Measurements from ENCODE around the gene TCF15.
A peak's percentile ranks its signal among the peaks of the same experiment; 100 is the strongest.

Gene TCF15

DNA sequence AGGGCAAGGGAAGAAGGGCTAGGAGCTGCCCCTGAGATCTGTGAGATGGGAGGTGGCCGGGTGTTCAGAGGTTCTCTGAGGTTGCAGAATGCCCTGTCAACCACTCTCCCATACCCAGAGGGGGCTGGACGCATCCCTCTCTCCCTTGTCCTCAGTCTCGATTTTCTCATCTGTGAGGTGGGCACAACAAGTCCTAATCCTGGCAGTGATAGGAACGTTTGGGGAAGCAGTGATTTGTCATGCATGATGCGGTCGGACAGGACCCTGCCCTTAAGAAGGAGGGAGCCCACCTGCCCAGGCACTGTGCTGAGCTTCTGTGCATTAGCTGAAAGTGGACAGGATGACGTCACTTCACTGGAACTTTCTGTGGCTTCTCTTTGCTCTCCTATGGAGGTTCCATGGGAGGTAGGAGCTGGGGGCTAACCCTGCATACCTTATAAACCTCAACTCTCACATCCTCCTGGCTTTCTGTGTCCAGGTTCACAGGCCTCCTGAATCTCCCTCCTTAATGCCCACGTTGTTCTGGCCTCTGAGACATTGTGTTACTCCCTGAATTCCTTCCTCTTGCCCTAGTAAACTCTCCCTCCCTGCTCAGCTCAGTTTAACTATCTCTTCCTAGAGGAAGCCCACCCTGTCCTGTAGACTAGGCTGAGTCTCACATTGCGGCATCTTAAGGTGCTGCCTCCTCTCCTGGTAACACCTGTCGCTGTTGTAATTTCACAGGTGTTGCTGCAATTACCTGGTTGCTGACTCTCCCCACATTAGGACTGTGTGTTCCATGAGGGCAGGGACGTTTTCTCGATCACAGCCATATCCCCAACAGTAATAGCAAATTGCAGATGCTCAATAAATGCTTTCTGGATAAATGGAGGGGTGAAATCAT is 36.5 kb downstream of the TCF15 start:
- no peak overlapping the region for H3K4me3 ChIP-seq (ENCODE audit: low read length)
- no peak overlapping the region for H3K9ac ChIP-seq (ENCODE audit: low read depth, low read length)
- peaks cover 8% of the 10 kb centered on the region for H3K4me1 ChIP-seq (ENCODE audit: control insufficient read depth, insufficient read depth, low read length)
- H3K9me3 ChIP-seq (replicated peaks; ENCODE audit: low read length): no peaks in the 10 kb centered on the region
- H3K27me3 ChIP-seq (ENCODE audit: control insufficient read depth, insufficient read depth, low read length): peaks cover 48% of the 10 kb centered on the region
- H3K36me3 ChIP-seq (ENCODE audit: insufficient read depth, low read length): no peaks in the 10 kb centered on the region
- H3K4me2 ChIP-seq (ENCODE audit: low read length): no peak overlapping the region

DNA sequence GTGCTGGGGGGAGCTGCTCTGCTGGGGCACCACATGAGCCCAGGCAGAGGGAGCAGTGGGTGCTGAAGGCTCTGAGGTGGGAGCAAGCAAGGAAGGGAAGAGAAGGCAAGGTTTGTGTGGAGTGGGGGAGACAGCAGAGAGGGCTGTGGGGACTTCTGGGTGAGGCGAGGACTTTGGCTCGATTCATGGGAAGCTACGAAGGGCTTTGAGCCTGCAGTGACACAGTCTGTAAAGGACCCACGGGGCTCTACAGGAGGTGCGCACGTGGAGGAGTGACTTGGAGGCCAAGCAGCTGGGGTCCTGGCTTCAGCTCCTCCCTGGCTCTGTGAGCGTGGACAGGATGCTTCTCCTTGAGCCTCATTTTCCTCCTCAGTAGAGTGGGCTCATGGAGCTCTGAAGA is 37.4 kb downstream of the TCF15 start:
- Histone ChIP-seq H3K36me3 (ENCODE audit: insufficient read depth, low read length) (no peaks in the 10 kb centered on the region), H3K27me3 (ENCODE audit: control insufficient read depth, insufficient read depth, low read length) (peaks cover 54% of the 10 kb centered on the region), H3K4me1 (ENCODE audit: control insufficient read depth, insufficient read depth, low read length) (peaks cover 8% of the 10 kb centered on the region), H3K4me2 (ENCODE audit: low read length) (no peak overlapping the region), H3K9me3 (replicated peaks; ENCODE audit: low read length) (no peaks in the 10 kb centered on the region), H3K9ac (ENCODE audit: low read depth, low read length) (no peak overlapping the region), H3K4me3 (ENCODE audit: low read length) (no peak overlapping the region)

GRCh38 chr20:571754-572441 is 38.2 kb downstream of the TCF15 start:
- H3K9me3 ChIP-seq (replicated peaks; ENCODE audit: low read length): no peaks in the 10 kb centered on the region

DNA sequence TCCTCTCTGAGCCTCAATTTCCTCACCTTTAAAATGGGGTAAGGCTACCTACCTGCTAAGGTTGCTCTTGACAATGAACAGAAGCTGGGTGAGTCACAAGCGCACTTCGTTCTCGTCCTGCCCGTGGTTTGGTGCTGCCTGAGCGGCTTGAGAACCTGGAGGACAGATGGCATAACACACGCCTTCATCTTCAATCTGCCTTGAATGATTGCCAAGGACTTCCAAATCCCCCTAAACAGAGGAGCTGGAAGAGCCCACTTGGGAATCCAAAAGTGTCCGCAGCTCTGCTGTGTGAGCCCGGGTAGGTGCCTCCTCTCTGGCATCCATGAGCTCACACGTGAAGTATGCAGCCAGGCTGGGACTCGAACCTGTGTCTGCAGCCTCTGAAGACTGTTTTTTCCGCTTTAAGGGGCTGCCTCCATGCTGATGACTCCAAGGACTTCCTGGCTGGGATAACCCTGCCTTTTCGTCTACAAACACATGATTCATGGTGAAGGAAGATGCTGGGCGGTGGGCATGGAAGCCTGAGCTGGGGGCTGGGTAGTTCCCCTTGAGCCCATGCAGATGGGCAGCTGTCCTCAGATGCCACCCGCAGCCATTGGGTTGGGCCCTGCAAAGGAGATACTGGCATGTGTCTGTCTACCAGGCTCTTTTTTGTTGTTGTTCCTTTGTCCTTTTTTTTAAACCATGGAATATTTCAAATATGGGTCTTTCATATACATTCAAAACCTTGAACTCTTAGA is 41.3 kb downstream of the TCF15 start:
- Histone ChIP-seq H3K4me2 (ENCODE audit: low read length) (no peak overlapping the region), H3K9me3 (replicated peaks; ENCODE audit: low read length) (no peaks in the 10 kb centered on the region), H3K4me3 (ENCODE audit: low read length) (no peak overlapping the region), H3K9ac (ENCODE audit: low read depth, low read length) (no peak overlapping the region), H3K4me1 (ENCODE audit: control insufficient read depth, insufficient read depth, low read length) (peaks cover 8% of the 10 kb centered on the region), H3K27me3 (ENCODE audit: control insufficient read depth, insufficient read depth, low read length) (peaks cover 59% of the 10 kb centered on the region), H3K36me3 (ENCODE audit: insufficient read depth, low read length) (no peaks in the 10 kb centered on the region)

More at GRCh38 chr20:571754-572441, 38.2 kb downstream of the TCF15 start:
- no peak overlapping the region for H3K4me3 ChIP-seq (ENCODE audit: low read length)
- peak overlapping the region; percentile 29 for H3K4me2 ChIP-seq (ENCODE audit: low read length)
- H3K36me3 ChIP-seq (ENCODE audit: insufficient read depth, low read length): no peaks in the 10 kb centered on the region
- no peak overlapping the region for H3K9ac ChIP-seq (ENCODE audit: low read depth, low read length)
- peaks cover 8% of the 10 kb centered on the region for H3K4me1 ChIP-seq (ENCODE audit: control insufficient read depth, insufficient read depth, low read length)
- peaks cover 62% of the 10 kb centered on the region for H3K27me3 ChIP-seq (ENCODE audit: control insufficient read depth, insufficient read depth, low read length)

GRCh38 chr20:568097-568652 is 41.9 kb downstream of the TCF15 start:
- Histone ChIP-seq H3K27me3 (ENCODE audit: control insufficient read depth, insufficient read depth, low read length) (peaks cover 55% of the 10 kb centered on the region), H3K4me1 (ENCODE audit: control insufficient read depth, insufficient read depth, low read length) (peaks cover 8% of the 10 kb centered on the region), H3K4me3 (ENCODE audit: low read length) (no peak overlapping the region), H3K9me3 (replicated peaks; ENCODE audit: low read length) (no peaks in the 10 kb centered on the region), H3K36me3 (ENCODE audit: insufficient read depth, low read length) (no peaks in the 10 kb centered on the region), H3K9ac (ENCODE audit: low read depth, low read length) (no peak overlapping the region), H3K4me2 (ENCODE audit: low read length) (no peak overlapping the region)

- no peaks in the 10 kb centered on the region for H3K4me1 ChIP-seq (ENCODE audit: control insufficient read depth, insufficient read depth, low read length)
- H3K27me3 ChIP-seq (ENCODE audit: control insufficient read depth, insufficient read depth, low read length): peaks cover 59% of the 10 kb centered on the region
- H3K4me2 ChIP-seq (ENCODE audit: low read length): no peak overlapping the region
- H3K9me3 ChIP-seq (replicated peaks; ENCODE audit: low read length): no peaks in the 10 kb centered on the region
- no peak overlapping the region for H3K9ac ChIP-seq (ENCODE audit: low read depth, low read length)
- H3K36me3 ChIP-seq (ENCODE audit: insufficient read depth, low read length): no peaks in the 10 kb centered on the region
- H3K4me3 ChIP-seq (ENCODE audit: low read length): no peak overlapping the region
Measured at GRCh38 chr20:564192-564591, 45.9 kb downstream of the TCF15 start.

DNA sequence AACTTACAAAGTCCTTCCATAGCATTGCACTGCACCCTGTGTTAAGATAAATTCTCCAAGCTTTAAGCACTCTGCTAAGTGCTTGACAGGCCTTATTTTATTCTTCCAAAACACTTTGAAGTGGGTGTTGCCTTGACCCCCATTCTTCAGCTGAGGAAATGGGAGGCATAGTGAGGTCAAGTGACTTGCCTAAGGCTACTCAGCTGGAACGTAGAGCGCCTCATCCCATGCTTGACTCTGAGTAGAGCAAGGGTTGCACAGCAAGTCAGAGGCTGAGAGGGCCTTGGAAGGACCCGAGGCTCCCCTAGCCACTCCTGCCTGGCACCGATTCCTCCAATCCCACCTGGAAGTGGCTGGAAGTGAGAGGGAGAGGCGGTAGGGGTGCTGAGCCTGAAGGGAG is 46.9 kb downstream of the TCF15 start:
- Histone ChIP-seq H3K36me3 (ENCODE audit: insufficient read depth, low read length) (no peaks in the 10 kb centered on the region), H3K9ac (ENCODE audit: low read depth, low read length) (no peak overlapping the region), H3K27me3 (ENCODE audit: control insufficient read depth, insufficient read depth, low read length) (peaks cover 55% of the 10 kb centered on the region), H3K4me3 (ENCODE audit: low read length) (no peak overlapping the region), H3K9me3 (replicated peaks; ENCODE audit: low read length) (no peaks in the 10 kb centered on the region), H3K4me1 (ENCODE audit: control insufficient read depth, insufficient read depth, low read length) (no peaks in the 10 kb centered on the region), H3K4me2 (ENCODE audit: low read length) (no peak overlapping the region)

GRCh38 chr20:562232-562897 is 47.7 kb downstream of the TCF15 start:
- Histone ChIP-seq H3K9ac (ENCODE audit: low read depth, low read length) (no peak overlapping the region), H3K4me1 (ENCODE audit: control insufficient read depth, insufficient read depth, low read length) (no peaks in the 10 kb centered on the region), H3K4me3 (ENCODE audit: low read length) (no peak overlapping the region), H3K27me3 (ENCODE audit: control insufficient read depth, insufficient read depth, low read length) (peaks cover 54% of the 10 kb centered on the region), H3K4me2 (ENCODE audit: low read length) (no peak overlapping the region), H3K36me3 (ENCODE audit: insufficient read depth, low read length) (no peaks in the 10 kb centered on the region), H3K9me3 (replicated peaks; ENCODE audit: low read length) (no peaks in the 10 kb centered on the region)

- Histone ChIP-seq H3K27me3 (ENCODE audit: control insufficient read depth, insufficient read depth, low read length) (peaks cover 52% of the 10 kb centered on the region), H3K9me3 (replicated peaks; ENCODE audit: low read length) (no peaks in the 10 kb centered on the region), H3K4me3 (ENCODE audit: low read length) (no peak overlapping the region), H3K36me3 (ENCODE audit: insufficient read depth, low read length) (no peaks in the 10 kb centered on the region), H3K4me1 (ENCODE audit: control insufficient read depth, insufficient read depth, low read length) (no peaks in the 10 kb centered on the region), H3K4me2 (ENCODE audit: low read length) (no peak overlapping the region), H3K9ac (ENCODE audit: low read depth, low read length) (no peak overlapping the region)
Measured at GRCh38 chr20:561437-562231, 48.5 kb downstream of the TCF15 start.

DNA sequence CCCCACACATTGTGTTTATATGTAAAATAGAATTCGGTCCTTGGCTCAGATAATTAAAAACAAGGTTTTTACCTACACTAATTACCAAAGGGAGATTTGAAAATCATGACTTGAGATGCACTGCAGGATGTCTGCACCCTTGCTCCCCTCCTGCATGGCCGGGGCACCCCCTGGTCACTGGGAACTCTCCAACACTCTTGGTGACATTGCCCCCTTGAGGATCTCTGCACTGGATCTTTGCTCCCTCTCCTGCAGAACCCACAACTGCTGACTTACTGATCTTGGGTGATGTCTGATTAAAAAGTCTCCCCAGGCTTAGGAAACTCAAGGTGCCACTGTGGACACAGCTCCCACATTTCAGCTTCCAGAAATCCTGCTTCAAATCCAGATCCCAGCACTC is 49.4 kb downstream of the TCF15 start:
- H3K9ac ChIP-seq (ENCODE audit: low read depth, low read length): no peak overlapping the region
- no peak overlapping the region for H3K4me2 ChIP-seq (ENCODE audit: low read length)
- H3K27me3 ChIP-seq (ENCODE audit: control insufficient read depth, insufficient read depth, low read length): peaks cover 56% of the 10 kb centered on the region
- H3K4me1 ChIP-seq (ENCODE audit: control insufficient read depth, insufficient read depth, low read length): no peaks in the 10 kb centered on the region
- no peaks in the 10 kb centered on the region for H3K9me3 ChIP-seq (replicated peaks; ENCODE audit: low read length)
- H3K36me3 ChIP-seq (ENCODE audit: insufficient read depth, low read length): no peaks in the 10 kb centered on the region
- H3K4me3 ChIP-seq (ENCODE audit: low read length): no peak overlapping the region

All from skeletal muscle satellite cell (primary cell).